HEK293 (cell line): ENCODE results near the gene SHISAL2A.

Source experiments
- CTCF ChIA-PET: fragments of 350-600 bp; formaldehyde crosslinking; extraction: SDS; loops from one replicate; lab custom pipeline; 2021; ENCODE audit warnings: antibody characterized with exemption; lab: Yijun Ruan, JAX
- POLR2A ChIA-PET: fragments of 300-600 bp; formaldehyde crosslinking; extraction: SDS; loops from one replicate; lab custom pipeline; 2020; ENCODE audit warnings: antibody characterized with exemption, inconsistent platforms; lab: Yijun Ruan, JAX
- H3K27ac ChIP-seq: fragments of 200-500 bp; sonication (Bioruptor generic); 2 replicates; pipeline ENCODE4 v1.5.1; 2014; ENCODE audit warnings: low read depth, low read length, control low read depth, inconsistent platforms; ENCODE audit errors: extremely low read depth
- H3K36me3 ChIP-seq, 2 experiments: fragments of 200-500 bp in 1 of 2; sonication (Bioruptor generic) in 1 of 2; 1 replicate in 1 of 2; 2 replicates in 1 of 2; pipeline ENCODE4 v1.5.1; 2014 to 2017; ENCODE audit warnings: inconsistent platforms in 2 of 2, low read length in 2 of 2; ENCODE audit not compliant: control insufficient read depth in 2 of 2, insufficient read depth in 1 of 2
- H3K4me1 ChIP-seq: fragments of 200-500 bp; sonication (Bioruptor generic); 2 replicates; pipeline ENCODE4 v1.5.1; 2014; ENCODE audit warnings: mild to moderate bottlenecking, low read length, inconsistent platforms; ENCODE audit not compliant: control insufficient read depth, insufficient read depth
- H3K4me3 ChIP-seq: 2 replicates; pipeline ENCODE4 v1.5.1; 2011; ENCODE audit warnings: low read depth, mild to moderate bottlenecking, control low read depth, low read length, moderate library complexity
- H3K9me3 ChIP-seq: fragments of 200-500 bp; sonication (Bioruptor generic); 2 replicates; pipeline ENCODE4 v1.5.1; 2014; ENCODE audit warnings: low read depth, low read length, inconsistent platforms; ENCODE audit not compliant: control insufficient read depth, insufficient read depth
- HOXA7 ChIP-seq: sonication (generic); formaldehyde crosslinking; IDR thresholded peaks from 2 replicates; pipeline ENCODE4 v1.8.1; 2022; ENCODE audit warnings: missing genetic modification reagents, borderline replicate concordance
- OVOL3 ChIP-seq: fragments of 450-650 bp; formaldehyde crosslinking; IDR thresholded peaks from 2 replicates; pipeline ENCODE4 v1.5.1; 2016; ENCODE audit warnings: missing biosample characterization, missing genetic modification characterization
- WT1 ChIP-seq: fragments of 450-650 bp; formaldehyde crosslinking; IDR thresholded peaks from 2 replicates; pipeline ENCODE4 v1.5.1; 2016; ENCODE audit warnings: missing biosample characterization, missing genetic modification characterization
- ZNF157 ChIP-seq: fragments of 450-650 bp; formaldehyde crosslinking; IDR thresholded peaks from 2 replicates; pipeline ENCODE4 v1.5.1; 2016; ENCODE audit warnings: missing biosample characterization, missing genetic modification characterization
- ZNF16 ChIP-seq: fragments of 450-650 bp; formaldehyde crosslinking; IDR thresholded peaks from 2 replicates; pipeline ENCODE4 v1.5.1; 2016; ENCODE audit warnings: low read depth, missing biosample characterization, missing genetic modification characterization
- ZNF221 ChIP-seq: fragments of 450-650 bp; formaldehyde crosslinking; IDR thresholded peaks from 2 replicates; pipeline ENCODE4 v1.5.1; 2017; ENCODE audit warnings: missing biosample characterization, missing genetic modification characterization, borderline replicate concordance
- ZNF280C ChIP-seq: fragments of 450-650 bp; formaldehyde crosslinking; IDR thresholded peaks from 2 replicates; pipeline ENCODE4 v1.5.1; 2016; ENCODE audit warnings: missing biosample characterization, missing genetic modification characterization
- ZNF488 ChIP-seq: fragments of 450-650 bp; formaldehyde crosslinking; IDR thresholded peaks from 2 replicates; pipeline ENCODE4 v1.5.1; 2016; ENCODE audit warnings: missing biosample characterization, missing genetic modification characterization
- ZNF580 ChIP-seq: fragments of 450-650 bp; formaldehyde crosslinking; IDR thresholded peaks from 2 replicates; pipeline ENCODE4 v1.5.1; 2016; ENCODE audit warnings: missing biosample characterization, missing genetic modification characterization
- ZNF660 ChIP-seq: fragments of 450-650 bp; IDR thresholded peaks from 2 replicates; pipeline ENCODE4 v1.5.1; 2018; ENCODE audit warnings: missing biosample characterization, mild to moderate bottlenecking, missing genetic modification characterization
- ZNF785 ChIP-seq: fragments of 450-650 bp; formaldehyde crosslinking; IDR thresholded peaks from 2 replicates; pipeline ENCODE4 v1.5.1; 2016; ENCODE audit warnings: missing biosample characterization, missing genetic modification characterization
- TF ChIP-seq, protein P1 (sequence below): fragments of 450-650 bp; formaldehyde crosslinking; IDR thresholded peaks from 2 replicates; pipeline ENCODE4 v1.5.1; 2017; ENCODE audit warnings: missing biosample characterization, missing genetic modification characterization
- TF ChIP-seq, protein P2 (sequence below): fragments of 450-650 bp; formaldehyde crosslinking; IDR thresholded peaks from 2 replicates; pipeline ENCODE4 v1.5.1; 2016; ENCODE audit warnings: missing biosample characterization, missing genetic modification characterization
- TF ChIP-seq, protein P3 (sequence below): fragments of 450-650 bp; formaldehyde crosslinking; IDR thresholded peaks from 2 replicates; pipeline ENCODE4 v1.5.1; 2017; ENCODE audit warnings: missing biosample characterization, missing genetic modification characterization

Gene SHISAL2A

GRCh38 chr1:52603630-52604029, 29.3 kb upstream of the SHISAL2A start:
- no peaks in the 10 kb centered on the region for H3K9me3 ChIP-seq
- POLR2A ChIA-PET, result no interaction called here
- CTCF ChIA-PET, result no interaction called here
- no peaks in the 10 kb centered on the region for H3K36me3 ChIP-seq
- no peaks in the 10 kb centered on the region for H3K4me1 ChIP-seq
- TF ChIP-seq WT1 (tag by site-specific recombination) (no peak), ZNF660 (tag by site-specific recombination) (no peak), OVOL3 (no peak), ZNF157 (tag by site-specific recombination) (no peak), ZNF580 (tag by site-specific recombination) (no peak), ZNF16 (no peak)
- TF ChIP-seq, protein P1, sequence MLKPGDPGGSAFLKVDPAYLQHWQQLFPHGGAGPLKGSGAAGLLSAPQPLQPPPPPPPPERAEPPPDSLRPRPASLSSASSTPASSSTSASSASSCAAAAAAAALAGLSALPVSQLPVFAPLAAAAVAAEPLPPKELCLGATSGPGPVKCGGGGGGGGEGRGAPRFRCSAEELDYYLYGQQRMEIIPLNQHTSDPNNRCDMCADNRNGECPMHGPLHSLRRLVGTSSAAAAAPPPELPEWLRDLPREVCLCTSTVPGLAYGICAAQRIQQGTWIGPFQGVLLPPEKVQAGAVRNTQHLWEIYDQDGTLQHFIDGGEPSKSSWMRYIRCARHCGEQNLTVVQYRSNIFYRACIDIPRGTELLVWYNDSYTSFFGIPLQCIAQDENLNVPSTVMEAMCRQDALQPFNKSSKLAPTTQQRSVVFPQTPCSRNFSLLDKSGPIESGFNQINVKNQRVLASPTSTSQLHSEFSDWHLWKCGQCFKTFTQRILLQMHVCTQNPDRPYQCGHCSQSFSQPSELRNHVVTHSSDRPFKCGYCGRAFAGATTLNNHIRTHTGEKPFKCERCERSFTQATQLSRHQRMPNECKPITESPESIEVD (tag by site-specific recombination), result no peak
- TF ChIP-seq, protein P2, sequence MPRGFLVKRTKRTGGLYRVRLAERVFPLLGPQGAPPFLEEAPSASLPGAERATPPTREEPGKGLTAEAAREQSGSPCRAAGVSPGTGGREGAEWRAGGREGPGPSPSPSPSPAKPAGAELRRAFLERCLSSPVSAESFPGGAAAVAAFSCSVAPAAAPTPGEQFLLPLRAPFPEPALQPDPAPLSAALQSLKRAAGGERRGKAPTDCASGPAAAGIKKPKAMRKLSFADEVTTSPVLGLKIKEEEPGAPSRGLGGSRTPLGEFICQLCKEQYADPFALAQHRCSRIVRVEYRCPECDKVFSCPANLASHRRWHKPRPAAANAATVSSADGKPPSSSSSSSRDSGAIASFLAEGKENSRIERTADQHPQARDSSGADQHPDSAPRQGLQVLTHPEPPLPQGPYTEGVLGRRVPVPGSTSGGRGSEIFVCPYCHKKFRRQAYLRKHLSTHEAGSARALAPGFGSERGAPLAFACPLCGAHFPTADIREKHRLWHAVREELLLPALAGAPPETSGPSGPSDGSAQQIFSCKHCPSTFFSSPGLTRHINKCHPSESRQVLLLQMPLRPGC, result no peak
- no peak overlapping the region for H3K4me3 ChIP-seq
- H3K27ac ChIP-seq, result no peak overlapping the region

DNA sequence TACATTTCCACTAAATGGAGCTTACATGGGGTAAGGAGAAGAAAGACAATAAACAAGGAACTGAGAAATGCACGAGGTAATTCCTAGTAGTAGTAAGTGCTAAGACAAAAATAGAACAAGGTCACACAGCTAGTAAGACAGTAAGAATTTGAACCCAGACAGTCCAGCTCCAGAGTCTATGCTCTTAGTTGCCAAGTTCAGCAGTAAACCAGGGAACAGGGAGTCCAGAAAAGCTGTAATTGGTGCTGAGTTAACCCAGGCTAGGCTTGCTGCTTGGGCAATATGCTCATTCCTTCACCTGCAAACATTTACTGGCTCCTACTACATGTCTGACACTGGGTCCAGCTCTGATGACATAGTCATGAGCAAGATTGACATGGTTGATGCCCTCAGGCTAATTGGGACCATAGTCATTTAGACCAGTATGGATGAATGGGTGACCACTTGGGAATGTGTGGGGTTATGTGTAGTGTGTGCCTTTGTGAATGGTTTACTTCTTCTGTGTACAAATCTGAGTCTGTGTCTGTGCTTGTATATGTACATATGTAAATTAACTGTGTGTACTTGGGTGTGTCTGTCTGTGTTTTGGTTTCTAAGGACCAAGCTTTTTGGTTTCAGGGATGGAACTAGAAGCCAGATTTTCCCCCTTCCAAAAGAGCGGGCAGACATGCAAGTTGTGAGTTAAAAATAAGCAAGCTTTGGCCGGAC, 28.8 kb upstream of the SHISAL2A start:
- Histone ChIP-seq H3K27ac (no peak overlapping the region), H3K4me3 (no peak overlapping the region), H3K36me3 (no peaks in the 10 kb centered on the region), H3K9me3 (no peaks in the 10 kb centered on the region), H3K4me1 (no peaks in the 10 kb centered on the region)
- CTCF ChIA-PET, result interaction anchor here (0.6 kb wide), 1 partner anchor 31 kb away, joined by 3 read pairs; no protein-coding TSS in a partner anchor
- POLR2A ChIA-PET, result no interaction called here
- TF ChIP-seq HOXA7 (CRISPR knock-in tag) (no peak), ZNF488 (tag by site-specific recombination) (no peak), ZNF785 (tag by site-specific recombination) (no peak), ZNF221 (tag by site-specific recombination) (no peak), ZNF280C (tag by site-specific recombination) (no peak)
- TF ChIP-seq, protein P3, sequence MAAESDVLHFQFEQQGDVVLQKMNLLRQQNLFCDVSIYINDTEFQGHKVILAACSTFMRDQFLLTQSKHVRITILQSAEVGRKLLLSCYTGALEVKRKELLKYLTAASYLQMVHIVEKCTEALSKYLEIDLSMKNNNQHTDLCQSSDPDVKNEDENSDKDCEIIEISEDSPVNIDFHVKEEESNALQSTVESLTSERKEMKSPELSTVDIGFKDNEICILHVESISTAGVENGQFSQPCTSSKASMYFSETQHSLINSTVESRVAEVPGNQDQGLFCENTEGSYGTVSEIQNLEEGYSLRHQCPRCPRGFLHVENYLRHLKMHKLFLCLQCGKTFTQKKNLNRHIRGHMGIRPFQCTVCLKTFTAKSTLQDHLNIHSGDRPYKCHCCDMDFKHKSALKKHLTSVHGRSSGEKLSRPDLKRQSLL, result no peak
